Naive thymus-derived CD8-positive, alpha-beta T cell (primary cell): ENCODE data around the gene GPX3. TPM values are rescaled to one million over a fixed set of nuclear protein-coding genes. Genes with fewer than 3 reads are reported as not detected.

ENCODE experiments used
- ATAC-seq, 2 donors: fragments of 150-1000 bp; cut with Tn5 transposase in 1 of 2; sonication (Bioruptor Pico), chemical (Tn5 transposase) in 1 of 2; 1 replicate in 1 of 2; 2 replicates in 1 of 2; pipeline ENCODE4 v1.10.0; 2021; ENCODE audit warnings: mild to moderate bottlenecking in 2 of 2, moderate library complexity in 2 of 2
- POLR2A ChIA-PET: fragments of 350-600 bp; sonication (Branson Sonifier 250); formaldehyde crosslinking; loops from one replicate; lab custom pipeline; 2021; ENCODE audit warnings: antibody characterized with exemption; lab: Charles Lee
- DNase-seq, 10 donors: peaks; one replicate each; pipeline versions ENCODE4 v3.0.0 to v3.0.0-alpha.2; 2020 to 2022
- H3K27ac Mint-ChIP-seq, 10 donors: one replicate each; pipeline ENCODE4 v1.8.0; 2020 to 2022; ENCODE audit warnings: mild to moderate bottlenecking in 10 of 10, mixed read lengths in 10 of 10, moderate library complexity in 4 of 10, inconsistent platforms in 1 of 10
- H3K27me3 Mint-ChIP-seq, 5 donors: one replicate each; pipeline ENCODE4 v1.8.0; 2021 to 2022; ENCODE audit warnings: mixed read lengths in 5 of 5
- H3K36me3 Mint-ChIP-seq, 3 donors: one replicate each; pipeline ENCODE4 v1.8.0; 2020 to 2022; ENCODE audit warnings: mixed read lengths in 3 of 3, mild to moderate bottlenecking in 2 of 3, inconsistent platforms in 1 of 3
- H3K4me1 Mint-ChIP-seq, 4 donors: one replicate each; pipeline ENCODE4 v1.8.0; 2021 to 2022; ENCODE audit warnings: mixed read lengths in 4 of 4
- H3K4me3 Mint-ChIP-seq, 10 donors: one replicate each; pipeline ENCODE4 v1.8.0; 2020 to 2022; ENCODE audit warnings: mild to moderate bottlenecking in 10 of 10, mixed read lengths in 10 of 10, moderate library complexity in 6 of 10, inconsistent platforms in 1 of 10
- H3K9me3 Mint-ChIP-seq, 9 donors: one replicate each; pipeline ENCODE4 v1.8.0; 2020 to 2022; ENCODE audit warnings: mixed read lengths in 9 of 9, mild to moderate bottlenecking in 3 of 9, inconsistent platforms in 1 of 9, moderate library complexity in 1 of 9
- polyA plus RNA-seq, 3 donors: library from polyadenylated mRNA; unstranded; fragments of 300-500 nt; fragmentation: Illumina TruSeq; gene quantifications; one replicate each; pipeline ENCODE4 v1.2.3, GENCODE V29; 2021
- total RNA-seq, 8 experiments: library from RNA in 2 of 8; stranded (reverse) in 2 of 8; gene quantifications; one replicate each; pipeline ENCODE4 v1.2.3 and lab custom pipeline; 2021 to 2026

The GPX3 gene
- total and polyA plus RNA-seq, 5 experiments from 2014 or later: 0.35 to 1.9 TPM; not detected in 3

GRCh38 chr5:151004499-151004898 lies 15.9 kb upstream of the GPX3 start:
- POLR2A ChIA-PET: no interaction called here
- Mint-ChIP-seq H3K27me3 (peaks cover 4 to 12% (median 10%) of the 10 kb centered on the region in 5 donors), H3K9me3 (no peaks in the 10 kb centered on the region), H3K36me3 (no peaks in the 10 kb centered on the region), H3K4me1 (no peaks in the 10 kb centered on the region), H3K27ac (no peak overlapping the region), H3K4me3 (no peak overlapping the region)
- DNase-seq: no peak
- ATAC-seq: no peak

DNA sequence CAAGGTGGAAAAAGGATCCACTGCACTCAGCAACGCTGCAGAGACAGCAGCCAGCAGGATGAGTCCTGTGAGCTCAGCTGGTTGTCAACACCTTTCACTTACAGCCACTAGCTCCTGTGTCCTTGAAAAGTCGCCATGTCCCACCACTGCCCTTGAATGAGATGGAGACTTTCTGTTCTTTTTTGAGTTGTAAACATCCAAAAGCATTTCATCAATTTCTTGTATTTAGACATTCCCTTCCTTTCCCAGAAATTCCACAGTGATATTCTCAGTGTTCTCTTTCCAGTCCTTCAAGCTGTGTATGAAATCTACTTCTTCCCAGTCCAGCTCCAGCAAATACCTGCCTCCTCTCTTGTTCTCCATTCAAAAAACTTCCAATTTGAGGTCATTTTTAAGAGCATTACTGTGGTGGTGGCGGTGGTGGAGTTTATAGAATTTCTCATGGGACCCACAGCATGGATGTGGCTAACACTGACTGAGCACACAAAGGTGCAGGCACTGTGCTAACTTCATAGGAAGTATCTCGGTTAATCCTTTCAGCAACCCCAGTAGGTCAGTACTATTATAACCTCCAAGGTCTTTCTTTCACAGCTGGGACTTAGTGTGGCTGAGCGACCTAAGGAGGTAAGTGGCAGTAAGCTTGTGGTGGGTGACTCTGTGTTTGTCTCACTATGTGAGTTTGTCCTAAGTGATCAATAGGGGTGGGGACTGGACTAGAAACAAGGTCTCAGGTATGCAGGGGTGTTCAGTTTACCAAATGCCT lies 15.0 kb upstream of the GPX3 start:
- Mint-ChIP-seq H3K27ac (no peak overlapping the region), H3K27me3 (peaks cover 1 to 18% (median 10%) of the 10 kb centered on the region in 5 donors), H3K4me3 (no peak overlapping the region), H3K4me1 (no peaks in the 10 kb centered on the region), H3K36me3 (no peaks in the 10 kb centered on the region), H3K9me3 (no peaks in the 10 kb centered on the region)
- POLR2A ChIA-PET: no interaction called here
- ATAC-seq (no peak), DNase-seq (no peak)

GRCh38 chr5:151005950-151006576 lies 14.3 kb upstream of the GPX3 start:
- Mint-ChIP-seq H3K27ac (peak overlapping the region in 1 of 10 donors; percentile 31), H3K36me3 (no peaks in the 10 kb centered on the region), H3K4me1 (no peaks in the 10 kb centered on the region), H3K27me3 (peaks cover 0 to 20% (median 10%) of the 10 kb centered on the region in 5 donors), H3K9me3 (no peaks in the 10 kb centered on the region), H3K4me3 (no peak overlapping the region)
- DNase-seq (no peak), ATAC-seq (no peak)
- POLR2A ChIA-PET: no interaction called here

GRCh38 chr5:151006704-151007334 lies 13.6 kb upstream of the GPX3 start:
- POLR2A ChIA-PET: no interaction called here

GRCh38 chr5:151007430-151008209 lies 12.8 kb upstream of the GPX3 start:
- Mint-ChIP-seq H3K27ac (no peak overlapping the region), H3K27me3 (peaks cover 5 to 27% (median 14%) of the 10 kb centered on the region in 5 donors), H3K36me3 (no peaks in the 10 kb centered on the region), H3K4me3 (no peak overlapping the region), H3K4me1 (no peaks in the 10 kb centered on the region), H3K9me3 (no peaks in the 10 kb centered on the region)
- POLR2A ChIA-PET: interaction anchor here (0.6 kb wide), 1 partner anchor 118 kb away, joined by 5 read pairs; no protein-coding TSS in a partner anchor
- ATAC-seq (no peak), DNase-seq (no peak)

More at GRCh38 chr5:151006704-151007334, 13.6 kb upstream of the GPX3 start:
- Mint-ChIP-seq H3K4me3 (no peak overlapping the region), H3K27ac (peak overlapping the region in 1 of 10 donors; percentile 31), H3K27me3 (peaks cover 4 to 26% (median 14%) of the 10 kb centered on the region in 5 donors), H3K36me3 (no peaks in the 10 kb centered on the region), H3K9me3 (no peaks in the 10 kb centered on the region), H3K4me1 (no peaks in the 10 kb centered on the region)
- DNase-seq (no peak), ATAC-seq (no peak)

GRCh38 chr5:151008210-151008491 lies 12.2 kb upstream of the GPX3 start:
- Mint-ChIP-seq H3K9me3 (no peaks in the 10 kb centered on the region), H3K4me1 (no peaks in the 10 kb centered on the region), H3K27ac (no peak overlapping the region), H3K27me3 (peaks cover 7 to 27% (median 14%) of the 10 kb centered on the region in 5 donors), H3K36me3 (no peaks in the 10 kb centered on the region), H3K4me3 (no peak overlapping the region)
- DNase-seq: no peak
- ATAC-seq: no peak
- POLR2A ChIA-PET: interaction anchor here (0.6 kb wide), 1 partner anchor 117 kb away, joined by 5 read pairs; no protein-coding TSS in a partner anchor

DNA sequence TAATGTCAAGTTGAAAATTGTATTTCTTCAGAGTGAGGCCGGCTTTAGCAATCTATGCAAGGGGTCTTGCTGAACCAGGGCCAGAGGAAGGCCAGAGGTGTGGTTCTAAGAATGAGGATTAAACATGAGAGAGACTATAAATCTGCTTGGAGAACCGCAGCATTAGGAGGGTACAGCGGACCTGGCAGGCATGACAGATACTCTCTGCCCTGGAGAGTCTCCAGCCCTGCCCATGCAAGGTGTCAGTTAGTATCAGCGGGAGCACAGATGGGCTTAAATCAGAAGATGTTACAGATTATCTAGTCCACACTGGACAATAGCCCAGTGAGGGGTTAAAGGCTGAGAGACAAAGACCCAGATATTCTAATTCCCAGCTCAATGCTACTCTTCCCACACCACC lies 11.5 kb upstream of the GPX3 start:
- Mint-ChIP-seq H3K27ac (no peak overlapping the region), H3K4me1 (no peaks in the 10 kb centered on the region), H3K9me3 (no peaks in the 10 kb centered on the region), H3K27me3 (peaks cover 7 to 28% (median 11%) of the 10 kb centered on the region in 5 donors), H3K4me3 (no peak overlapping the region), H3K36me3 (no peaks in the 10 kb centered on the region)
- DNase-seq (no peak), ATAC-seq (no peak)
- POLR2A ChIA-PET: no interaction called here

DNA sequence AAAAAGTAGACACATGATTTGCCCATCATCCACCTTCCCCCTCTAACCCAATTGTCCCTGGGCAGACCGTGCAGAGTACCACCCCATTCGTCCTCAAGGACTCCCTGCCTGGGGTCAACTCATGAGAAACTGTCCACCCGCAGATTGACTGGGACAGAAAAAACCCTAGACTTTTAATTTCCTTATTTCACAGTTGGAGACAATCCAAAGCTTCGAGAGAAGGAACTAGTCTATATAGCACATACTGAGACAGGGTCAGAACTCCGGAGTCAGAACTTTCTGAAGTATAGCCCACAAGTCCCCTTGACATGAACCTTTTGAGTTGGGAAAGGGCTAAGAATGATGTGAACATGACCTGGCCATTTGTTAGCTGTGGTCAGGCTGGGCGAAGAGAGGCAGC lies 7.5 kb upstream of the GPX3 start:
- Mint-ChIP-seq H3K27me3 (peaks cover 7 to 33% (median 12%) of the 10 kb centered on the region in 5 donors), H3K4me3 (no peak overlapping the region), H3K27ac (no peak overlapping the region), H3K4me1 (no peaks in the 10 kb centered on the region), H3K36me3 (no peaks in the 10 kb centered on the region), H3K9me3 (no peaks in the 10 kb centered on the region)
- POLR2A ChIA-PET: no interaction called here
- no peak for ATAC-seq
- DNase-seq: no peak

DNA sequence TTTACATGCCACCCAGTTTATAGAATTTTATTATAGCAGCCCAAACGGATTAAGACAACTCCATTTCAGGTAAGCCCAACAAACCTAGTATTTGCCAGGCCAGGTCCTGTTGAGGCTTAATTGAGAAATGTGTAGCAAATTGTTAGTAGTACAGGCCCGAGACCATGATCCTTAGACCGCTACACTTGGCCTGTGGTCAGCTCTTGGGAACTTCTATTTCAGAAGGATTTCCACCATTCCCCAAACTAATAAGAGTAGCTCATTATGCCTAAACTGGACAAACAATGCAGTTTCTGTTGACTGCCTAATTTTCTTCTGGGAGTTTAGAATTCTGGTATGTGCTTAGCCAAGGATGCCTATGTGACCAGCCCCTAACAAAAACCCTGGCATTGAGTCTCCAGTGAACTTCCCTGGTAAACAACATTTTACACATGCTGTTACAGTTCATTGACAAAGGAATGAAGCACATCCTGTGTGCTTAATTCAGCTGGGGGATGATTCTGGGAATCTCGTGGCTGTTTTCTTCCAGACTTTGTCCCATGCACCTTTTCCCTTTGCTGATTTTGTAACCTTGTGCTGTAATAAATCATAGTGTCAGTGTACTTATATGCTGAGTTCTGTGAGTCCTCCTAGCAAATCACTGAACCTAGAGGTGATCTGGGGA lies 5.6 kb upstream of the GPX3 start:
- H3K4me1 Mint-ChIP-seq: peaks cover 0 to 9% (median 3%) of the 10 kb centered on the region in 4 donors
- peaks cover 8 to 25% (median 10%) of the 10 kb centered on the region in 5 donors for H3K27me3 Mint-ChIP-seq
- no peak overlapping the region for H3K27ac Mint-ChIP-seq
- no peaks in the 10 kb centered on the region for H3K36me3 Mint-ChIP-seq
- no peak for ATAC-seq
- no peak overlapping the region for H3K4me3 Mint-ChIP-seq
- no peak for DNase-seq
- no peaks in the 10 kb centered on the region for H3K9me3 Mint-ChIP-seq
- POLR2A ChIA-PET: no interaction called here

DNA sequence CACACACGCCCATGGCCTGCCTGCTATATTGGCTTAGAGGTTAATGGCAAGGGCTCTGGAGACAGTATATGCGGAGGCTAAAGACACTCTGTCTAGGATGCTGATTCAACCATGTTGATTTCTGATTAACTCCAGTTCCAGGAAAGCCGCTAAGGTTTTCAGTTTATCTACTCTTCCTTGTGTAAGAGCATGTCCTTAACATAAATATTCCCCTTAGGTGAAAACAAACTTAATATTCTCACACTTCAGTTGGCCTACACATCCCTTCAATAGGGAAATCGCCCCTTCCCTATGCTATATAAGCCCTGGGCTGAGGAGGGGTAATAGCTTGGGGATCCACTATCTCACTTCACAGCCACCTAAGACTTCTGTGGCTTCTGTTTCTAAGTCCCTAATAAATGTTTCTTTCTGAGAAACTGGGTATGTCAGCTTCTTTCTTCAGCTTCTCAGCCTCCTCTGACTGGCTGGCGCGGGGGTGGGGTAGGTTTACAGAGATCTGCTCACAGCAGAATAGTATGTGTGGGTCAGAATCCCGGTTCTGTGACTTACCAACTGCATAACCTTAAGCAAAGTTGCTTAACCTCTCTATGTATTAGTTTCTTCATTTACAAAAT lies 4.3 kb upstream of the GPX3 start:
- no peaks in the 10 kb centered on the region for H3K36me3 Mint-ChIP-seq
- H3K27ac Mint-ChIP-seq: no peak overlapping the region
- H3K4me1 Mint-ChIP-seq: peaks cover 9 to 17% (median 12%) of the 10 kb centered on the region in 4 donors
- DNase-seq (no peak), ATAC-seq (no peak)
- H3K9me3 Mint-ChIP-seq: no peaks in the 10 kb centered on the region
- peaks cover 9 to 33% (median 13%) of the 10 kb centered on the region in 5 donors for H3K27me3 Mint-ChIP-seq
- H3K4me3 Mint-ChIP-seq: no peak overlapping the region
- POLR2A ChIA-PET: no interaction called here

- POLR2A ChIA-PET: no interaction called here
- Mint-ChIP-seq H3K4me1 (peaks cover 9 to 23% (median 14%) of the 10 kb centered on the region in 4 donors), H3K4me3 (no peak overlapping the region), H3K27me3 (peaks cover 6 to 28% (median 8%) of the 10 kb centered on the region in 5 donors), H3K27ac (no peak overlapping the region), H3K9me3 (no peaks in the 10 kb centered on the region), H3K36me3 (no peaks in the 10 kb centered on the region)
- DNase-seq (no peak), ATAC-seq (no peak)
Measured at GRCh38 chr5:151016700-151017099, 3.7 kb upstream of the GPX3 start.

- DNase-seq (no peak), ATAC-seq (no peak)
- H3K4me1 Mint-ChIP-seq: peaks cover 9 to 25% (median 14%) of the 10 kb centered on the region in 4 donors
- H3K9me3 Mint-ChIP-seq: no peaks in the 10 kb centered on the region
- no peaks in the 10 kb centered on the region for H3K36me3 Mint-ChIP-seq
- H3K4me3 Mint-ChIP-seq: no peak overlapping the region
- no peak overlapping the region for H3K27ac Mint-ChIP-seq
- POLR2A ChIA-PET: no interaction called here
- H3K27me3 Mint-ChIP-seq: peaks cover 4 to 24% (median 7%) of the 10 kb centered on the region in 5 donors
Measured at GRCh38 chr5:151017897-151018296, 2.5 kb upstream of the GPX3 start.
